AG09319 (cell line): ENCODE results near the gene SRSF2.

Experiments
- DNase-seq: peaks from one replicate; pipeline ENCODE4 v3.0.0-alpha.2; 2010; ENCODE audit warnings: low read depth; ENCODE audit errors: extremely low read depth
- TF ChIP-seq, protein P1 (sequence below): IDR thresholded peaks from 2 replicates; pipeline ENCODE4 v1.5.1; 2011; ENCODE audit warnings: low read depth, mild to moderate bottlenecking, inconsistent platforms, low read length, moderate library complexity

The SRSF2 gene

GRCh38 chr17:76758570-76758969, 21.4 kb upstream of the SRSF2 start:
- no peak for DNase-seq
- TF ChIP-seq, protein P1, sequence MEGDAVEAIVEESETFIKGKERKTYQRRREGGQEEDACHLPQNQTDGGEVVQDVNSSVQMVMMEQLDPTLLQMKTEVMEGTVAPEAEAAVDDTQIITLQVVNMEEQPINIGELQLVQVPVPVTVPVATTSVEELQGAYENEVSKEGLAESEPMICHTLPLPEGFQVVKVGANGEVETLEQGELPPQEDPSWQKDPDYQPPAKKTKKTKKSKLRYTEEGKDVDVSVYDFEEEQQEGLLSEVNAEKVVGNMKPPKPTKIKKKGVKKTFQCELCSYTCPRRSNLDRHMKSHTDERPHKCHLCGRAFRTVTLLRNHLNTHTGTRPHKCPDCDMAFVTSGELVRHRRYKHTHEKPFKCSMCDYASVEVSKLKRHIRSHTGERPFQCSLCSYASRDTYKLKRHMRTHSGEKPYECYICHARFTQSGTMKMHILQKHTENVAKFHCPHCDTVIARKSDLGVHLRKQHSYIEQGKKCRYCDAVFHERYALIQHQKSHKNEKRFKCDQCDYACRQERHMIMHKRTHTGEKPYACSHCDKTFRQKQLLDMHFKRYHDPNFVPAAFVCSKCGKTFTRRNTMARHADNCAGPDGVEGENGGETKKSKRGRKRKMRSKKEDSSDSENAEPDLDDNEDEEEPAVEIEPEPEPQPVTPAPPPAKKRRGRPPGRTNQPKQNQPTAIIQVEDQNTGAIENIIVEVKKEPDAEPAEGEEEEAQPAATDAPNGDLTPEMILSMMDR = no peak

DNA sequence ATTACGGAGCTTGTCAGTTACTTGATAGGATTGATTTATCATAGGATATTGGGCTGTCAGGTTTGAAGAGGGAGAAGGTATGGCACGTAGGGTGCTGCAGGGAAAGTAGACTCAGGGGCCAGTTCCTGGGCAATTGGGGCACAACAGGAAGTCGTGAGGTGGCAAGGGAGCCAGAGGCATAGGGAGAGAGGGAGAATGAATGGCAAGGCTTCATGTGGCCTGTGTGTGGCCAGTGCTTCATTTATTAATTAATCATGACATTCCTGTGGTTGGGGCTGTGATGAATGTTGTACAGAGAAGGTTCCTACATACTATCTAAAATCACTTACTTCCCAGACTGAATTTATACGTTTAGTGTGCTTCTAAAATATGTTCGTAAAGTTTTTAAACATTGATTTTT, 20.1 kb upstream of the SRSF2 start:
- DNase-seq = no peak
- TF ChIP-seq, protein P1 = no peak

DNA sequence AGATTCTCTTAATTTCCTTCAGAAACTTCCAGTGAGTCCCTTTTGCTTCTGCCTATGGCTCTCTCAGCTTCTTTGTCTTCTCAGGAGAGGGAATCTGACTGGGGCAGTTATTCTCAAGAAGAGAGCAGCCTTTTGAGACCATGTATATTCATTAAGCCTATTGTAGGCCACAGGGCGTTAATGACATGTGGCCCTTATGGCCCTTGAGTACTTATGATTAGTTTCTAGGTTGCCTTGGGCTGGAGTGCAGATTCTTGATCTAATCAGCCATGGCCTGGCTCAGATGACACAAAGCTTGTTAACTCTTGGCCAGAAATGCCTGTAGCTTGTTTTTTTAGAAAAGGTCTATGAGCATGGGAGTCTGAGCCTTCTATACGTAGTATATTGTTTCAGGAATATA, 18.2 kb upstream of the SRSF2 start:
- no peak for DNase-seq
- TF ChIP-seq, protein P1 = no peak

DNA sequence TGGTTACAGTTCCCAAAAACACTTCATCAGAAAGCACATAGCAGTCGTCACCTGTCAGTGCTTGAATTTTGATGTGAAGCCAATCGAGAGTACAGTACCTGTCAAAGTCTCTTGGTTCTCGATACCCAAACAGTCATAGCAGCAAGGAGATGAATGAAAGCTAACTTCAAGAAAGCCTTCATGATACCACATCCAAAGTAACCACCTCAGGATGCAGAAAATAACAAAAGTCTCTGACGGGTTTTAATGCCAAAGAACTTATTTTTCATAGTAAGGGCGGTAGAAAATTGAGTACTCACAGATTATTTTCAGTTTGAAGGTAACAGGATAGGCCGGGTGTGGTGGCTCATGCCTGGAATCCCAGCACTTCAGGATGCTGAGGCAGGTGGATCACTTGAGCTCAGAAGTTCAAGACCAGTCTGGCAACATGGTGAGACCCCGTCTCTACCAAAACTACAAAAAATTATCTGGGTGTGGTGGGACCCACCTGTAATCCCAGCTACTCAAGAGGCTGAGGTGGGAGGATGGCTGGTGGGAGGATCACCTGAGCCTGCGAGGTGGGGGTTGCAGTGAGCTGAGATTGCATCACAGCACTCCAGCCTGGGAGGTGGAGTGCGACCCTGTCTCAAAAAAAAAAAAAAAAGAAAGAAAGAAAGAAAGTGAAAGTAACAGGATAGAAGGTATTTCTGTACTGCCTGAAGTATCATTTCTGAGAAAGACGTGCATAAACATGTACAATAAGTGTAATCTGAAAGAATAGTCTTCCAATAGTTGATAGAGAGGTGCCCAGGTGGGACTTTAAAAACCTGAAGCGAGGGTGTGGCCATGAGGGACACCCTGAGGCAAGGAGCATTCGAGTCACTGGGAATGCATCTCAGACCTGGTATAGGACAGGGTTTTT, 16.2 kb upstream of the SRSF2 start:
- TF ChIP-seq, protein P1 = no peak
- no peak for DNase-seq

- TF ChIP-seq, protein P1 = no peak
- no peak for DNase-seq
These were observed 14.9 kb upstream of the SRSF2 start for GRCh38 chr17:76752006-76752405.

GRCh38 chr17:76751416-76751993, 14.4 kb upstream of the SRSF2 start:
- TF ChIP-seq, protein P1 = no peak
- no peak for DNase-seq

- TF ChIP-seq, protein P1 = no peak
- DNase-seq = no peak
These were observed 11.5 kb upstream of the SRSF2 start for GRCh38 chr17:76748657-76749056.
